GM12864 (cell line): ENCODE data around the gene CNNM1.

ENCODE experiments used
- DNase-seq: peaks from one replicate; pipeline ENCODE4 v3.0.0-alpha.2; 2011; ENCODE audit warnings: low read depth
- H3K4me3 ChIP-seq: 2 replicates; pipeline ENCODE4 v1.5.1; 2011; ENCODE audit warnings: mild to moderate bottlenecking, low read depth, low read length, control low read depth
- CTCF ChIP-seq: IDR thresholded peaks from 2 replicates; pipeline ENCODE4 v1.5.1; 2011; ENCODE audit warnings: low read depth, mild to moderate bottlenecking, moderate library complexity, low read length, control low read depth, inconsistent platforms; ENCODE audit errors: missing control alignments

The CNNM1 gene

DNA sequence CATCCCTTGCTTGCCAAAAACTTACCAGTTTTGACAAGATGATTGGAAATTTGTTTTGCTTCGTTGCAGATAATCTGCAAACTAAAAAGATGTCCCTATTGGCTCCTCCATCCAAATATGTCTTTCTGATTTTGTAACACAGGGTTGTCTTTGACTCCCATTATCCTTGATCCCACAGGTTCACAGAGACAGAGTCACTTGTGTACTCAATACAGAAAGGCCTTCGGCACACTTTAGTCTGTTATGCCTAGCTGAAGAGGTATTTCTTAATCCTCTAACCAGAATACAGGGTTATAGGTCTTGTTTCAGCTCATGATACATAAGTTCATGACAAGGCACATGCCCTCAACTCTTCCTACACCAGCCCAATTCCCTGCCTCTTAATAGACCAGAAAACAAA is 10.7 kb upstream of the CNNM1 start:
- DNase-seq: no peak
- no peak for TF ChIP-seq CTCF
- H3K4me3 ChIP-seq: no peak overlapping the region

DNA sequence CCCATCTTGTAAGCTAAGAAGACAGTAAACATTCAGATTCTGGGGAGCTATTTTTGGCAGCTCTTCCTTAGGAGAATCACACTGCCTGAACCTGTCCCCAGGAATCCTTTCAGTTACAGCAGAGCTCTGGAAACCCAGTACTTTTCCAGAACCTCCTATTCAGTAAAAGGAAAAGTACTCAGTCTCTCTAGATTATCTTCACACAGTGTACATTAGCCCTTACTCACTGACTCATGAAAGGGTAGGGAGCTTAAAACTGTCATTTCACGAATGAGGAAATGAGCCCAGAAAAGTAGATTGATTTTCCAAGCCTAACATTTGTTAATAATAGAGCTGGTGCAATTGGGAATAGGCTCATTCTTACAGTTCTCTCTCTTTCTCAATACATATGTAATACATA is 3.9 kb upstream of the CNNM1 start:
- no peak for TF ChIP-seq CTCF
- H3K4me3 ChIP-seq: no peak overlapping the region
- no peak for DNase-seq

DNA sequence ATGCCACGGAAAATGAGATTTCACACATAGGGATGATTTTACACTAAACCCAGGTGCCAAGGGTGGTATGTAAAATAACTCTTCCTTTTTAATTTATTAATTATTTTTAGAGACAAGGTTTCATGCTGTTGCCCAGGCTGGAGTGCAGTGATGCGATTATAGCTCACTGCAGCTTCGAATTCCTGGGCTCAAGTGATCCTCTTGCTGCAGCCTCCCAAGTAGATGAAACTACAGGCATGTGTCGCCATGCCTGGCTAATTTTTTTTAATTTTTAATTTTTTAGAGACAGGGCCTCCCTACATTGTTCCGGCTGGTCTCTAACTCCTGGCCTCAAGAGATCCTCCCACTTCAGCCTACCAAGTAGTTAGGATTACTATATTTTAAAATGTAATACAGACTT is 2.3 kb upstream of the CNNM1 start:
- DNase-seq: no peak
- no peak overlapping the region for H3K4me3 ChIP-seq
- TF ChIP-seq CTCF: no peak

GRCh38 chr10:99328579-99329303 is 415 bp upstream of the CNNM1 start:
- no peak overlapping the region for H3K4me3 ChIP-seq
- no peak for DNase-seq
- TF ChIP-seq CTCF: no peak

DNA sequence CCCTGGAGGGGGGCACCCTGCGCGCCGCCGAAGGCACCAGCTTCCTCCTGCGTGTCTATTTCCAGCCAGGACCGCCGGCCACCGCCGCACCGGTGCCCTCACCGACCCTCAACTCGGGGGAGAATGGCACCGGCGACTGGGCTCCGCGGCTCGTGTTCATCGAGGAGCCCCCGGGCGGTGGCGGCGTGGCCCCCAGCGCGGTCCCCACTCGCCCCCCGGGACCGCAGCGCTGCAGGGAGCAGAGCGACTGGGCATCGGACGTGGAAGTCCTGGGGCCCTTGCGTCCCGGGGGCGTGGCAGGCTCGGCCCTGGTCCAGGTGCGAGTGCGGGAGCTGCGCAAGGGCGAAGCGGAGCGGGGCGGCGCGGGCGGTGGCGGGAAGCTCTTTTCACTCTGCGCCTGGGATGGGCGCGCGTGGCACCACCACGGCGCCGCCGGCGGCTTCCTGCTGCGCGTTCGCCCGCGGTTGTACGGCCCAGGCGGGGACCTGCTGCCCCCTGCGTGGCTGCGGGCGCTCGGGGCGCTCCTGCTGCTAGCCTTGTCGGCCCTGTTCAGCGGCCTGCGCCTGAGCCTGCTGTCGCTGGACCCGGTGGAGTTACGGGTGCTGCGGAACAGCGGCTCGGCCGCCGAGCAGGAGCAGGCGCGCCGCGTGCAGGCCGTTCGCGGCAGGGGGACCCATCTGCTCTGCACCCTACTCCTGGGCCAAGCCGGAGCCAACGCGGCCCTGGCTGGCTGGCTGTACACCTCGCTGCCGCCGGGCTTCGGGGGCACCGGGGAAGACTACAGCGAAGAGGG is 594 bp downstream of the CNNM1 start:
- no peak overlapping the region for H3K4me3 ChIP-seq
- TF ChIP-seq CTCF: no peak
- no peak for DNase-seq

DNA sequence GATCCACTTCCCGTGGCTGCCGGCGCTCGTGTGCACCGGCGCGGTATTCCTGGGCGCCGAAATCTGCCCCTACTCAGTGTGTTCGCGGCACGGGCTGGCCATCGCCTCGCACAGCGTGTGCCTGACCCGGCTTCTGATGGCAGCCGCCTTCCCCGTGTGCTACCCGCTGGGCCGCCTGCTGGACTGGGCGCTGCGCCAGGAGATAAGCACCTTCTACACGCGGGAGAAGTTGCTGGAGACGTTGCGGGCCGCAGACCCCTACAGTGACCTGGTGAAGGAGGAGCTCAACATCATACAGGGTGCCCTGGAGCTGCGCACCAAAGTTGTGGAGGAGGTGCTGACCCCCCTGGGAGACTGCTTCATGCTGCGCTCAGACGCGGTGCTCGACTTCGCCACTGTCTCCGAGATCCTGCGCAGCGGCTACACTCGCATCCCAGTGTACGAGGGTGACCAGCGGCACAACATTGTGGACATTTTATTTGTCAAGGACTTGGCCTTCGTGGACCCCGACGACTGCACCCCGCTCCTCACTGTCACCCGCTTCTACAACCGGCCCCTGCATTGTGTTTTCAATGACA is 1.3 kb downstream of the CNNM1 start:
- no peak for TF ChIP-seq CTCF
- no peak overlapping the region for H3K4me3 ChIP-seq
- no peak for DNase-seq
